ENCODE results near the gene YDJC.

YDJC gene

GRCh38 chr22:21628386-21629254 is 1.2 kb downstream of the YDJC start:
- Mint-ChIP-seq H3K27ac (peak overlapping the region; percentile 29), H3K27me3 (ENCODE audit: low read depth, poor library complexity) (no peaks in the 10 kb centered on the region), H3K36me3 (ENCODE audit: low read depth) (peaks cover 9% of the 10 kb centered on the region), H3K9me3 (no peaks in the 10 kb centered on the region), H3K4me1 (peaks cover 32% of the 10 kb centered on the region), H3K4me3 (peak overlapping the region; percentile 85)
- no peak for DNase-seq
- no peak for TF ChIP-seq CTCF (IDR thresholded peaks at IDR 0.05)

- Mint-ChIP-seq H3K36me3 (ENCODE audit: low read depth) (peaks cover 13% of the 10 kb centered on the region), H3K4me3 (peak overlapping the region; percentile 27), H3K27ac (peak overlapping the region; percentile 92), H3K27me3 (ENCODE audit: low read depth, poor library complexity) (no peaks in the 10 kb centered on the region), H3K9me3 (no peaks in the 10 kb centered on the region), H3K4me1 (peaks cover 49% of the 10 kb centered on the region)
- TF ChIP-seq CTCF (IDR thresholded peaks at IDR 0.05): no peak
- DNase-seq: no peak
Measured at GRCh38 chr22:21626735-21627469, 2.9 kb downstream of the YDJC start.

- H3K27ac Mint-ChIP-seq: peak overlapping the region; percentile 92
- H3K9me3 Mint-ChIP-seq: no peaks in the 10 kb centered on the region
- no peak for DNase-seq
- no peaks in the 10 kb centered on the region for H3K27me3 Mint-ChIP-seq (ENCODE audit: low read depth, poor library complexity)
- H3K36me3 Mint-ChIP-seq (ENCODE audit: low read depth): peaks cover 14% of the 10 kb centered on the region
- H3K4me1 Mint-ChIP-seq: peaks cover 55% of the 10 kb centered on the region
- no peak for TF ChIP-seq CTCF (IDR thresholded peaks at IDR 0.05)
- no peak overlapping the region for H3K4me3 Mint-ChIP-seq
Measured at GRCh38 chr22:21626073-21626734, 3.6 kb downstream of the YDJC start.

GRCh38 chr22:21624880-21625791 is 4.7 kb downstream of the YDJC start:
- Mint-ChIP-seq H3K27ac (peak overlapping the region; percentile 80), H3K4me3 (no peak overlapping the region), H3K27me3 (ENCODE audit: low read depth, poor library complexity) (no peaks in the 10 kb centered on the region), H3K36me3 (ENCODE audit: low read depth) (peaks cover 14% of the 10 kb centered on the region), H3K4me1 (peaks cover 58% of the 10 kb centered on the region), H3K9me3 (no peaks in the 10 kb centered on the region)
- no peak for TF ChIP-seq CTCF (IDR thresholded peaks at IDR 0.05)
- DNase-seq: no peak

GRCh38 chr22:21624120-21624879 is 5.5 kb downstream of the YDJC start:
- Mint-ChIP-seq H3K9me3 (no peaks in the 10 kb centered on the region), H3K4me1 (peaks cover 60% of the 10 kb centered on the region), H3K36me3 (ENCODE audit: low read depth) (peaks cover 14% of the 10 kb centered on the region), H3K27ac (peak overlapping the region; percentile 95), H3K4me3 (no peak overlapping the region), H3K27me3 (ENCODE audit: low read depth, poor library complexity) (no peaks in the 10 kb centered on the region)
- peak; percentile 45 for TF ChIP-seq CTCF (IDR thresholded peaks at IDR 0.05)
- peak; percentile 65 for DNase-seq

All from nephron progenitor cell (in vitro differentiated cells).